ENCODE results near the gene VWDE.

- TF ChIP-seq POLR2AphosphoS5 (IDR thresholded peaks at IDR 0.05): no peak
- no peak for TF ChIP-seq EZH2 (IDR thresholded peaks at IDR 0.05; ENCODE audit: borderline replicate concordance, insufficient read depth, low read length, poor library complexity, severe bottlenecking)
- TF ChIP-seq, protein P1, sequence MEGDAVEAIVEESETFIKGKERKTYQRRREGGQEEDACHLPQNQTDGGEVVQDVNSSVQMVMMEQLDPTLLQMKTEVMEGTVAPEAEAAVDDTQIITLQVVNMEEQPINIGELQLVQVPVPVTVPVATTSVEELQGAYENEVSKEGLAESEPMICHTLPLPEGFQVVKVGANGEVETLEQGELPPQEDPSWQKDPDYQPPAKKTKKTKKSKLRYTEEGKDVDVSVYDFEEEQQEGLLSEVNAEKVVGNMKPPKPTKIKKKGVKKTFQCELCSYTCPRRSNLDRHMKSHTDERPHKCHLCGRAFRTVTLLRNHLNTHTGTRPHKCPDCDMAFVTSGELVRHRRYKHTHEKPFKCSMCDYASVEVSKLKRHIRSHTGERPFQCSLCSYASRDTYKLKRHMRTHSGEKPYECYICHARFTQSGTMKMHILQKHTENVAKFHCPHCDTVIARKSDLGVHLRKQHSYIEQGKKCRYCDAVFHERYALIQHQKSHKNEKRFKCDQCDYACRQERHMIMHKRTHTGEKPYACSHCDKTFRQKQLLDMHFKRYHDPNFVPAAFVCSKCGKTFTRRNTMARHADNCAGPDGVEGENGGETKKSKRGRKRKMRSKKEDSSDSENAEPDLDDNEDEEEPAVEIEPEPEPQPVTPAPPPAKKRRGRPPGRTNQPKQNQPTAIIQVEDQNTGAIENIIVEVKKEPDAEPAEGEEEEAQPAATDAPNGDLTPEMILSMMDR (IDR thresholded peaks at IDR 0.05; ENCODE audit: poor library complexity, severe bottlenecking): no peak
These were observed 19.1 kb upstream of the VWDE start for GRCh38 chr7:12422554-12423320.

Measured in neural cell (in vitro differentiated cells).